Nephron (organoid): Measurements from ENCODE around the gene PKM.

Experiments
- H3K27ac Mint-ChIP-seq, 3 experiments: 2 replicates each; pipeline ENCODE4 v1.8.0; 2020; ENCODE audit warnings: mixed read lengths in 3 of 3, mild to moderate bottlenecking in 2 of 3, moderate library complexity in 1 of 3
- H3K27me3 Mint-ChIP-seq: 2 replicates; pipeline ENCODE4 v1.8.0; 2021; ENCODE audit warnings: low read depth, mild to moderate bottlenecking, moderate library complexity, mixed read lengths
- H3K36me3 Mint-ChIP-seq: 2 replicates; pipeline ENCODE4 v1.8.0; 2020; ENCODE audit warnings: low read depth, mixed read lengths
- H3K4me1 Mint-ChIP-seq: 2 replicates; pipeline ENCODE4 v1.8.0; 2020; ENCODE audit warnings: mixed read lengths
- H3K4me3 Mint-ChIP-seq, 3 experiments: 2 replicates each; pipeline ENCODE4 v1.8.0; 2020; ENCODE audit warnings: mild to moderate bottlenecking in 3 of 3, mixed read lengths in 3 of 3, moderate library complexity in 2 of 3
- H3K9me3 Mint-ChIP-seq: 2 replicates; pipeline ENCODE4 v1.8.0; 2020; ENCODE audit warnings: mixed read lengths
- CTCF ChIP-seq, 3 experiments: fragments of 200-600 bp; sonication (generic); IDR thresholded peaks; one replicate each; pipeline ENCODE4 v1.5.0; 2021; ENCODE audit warnings: antibody characterized with exemption in 3 of 3; ENCODE audit not compliant: unreplicated experiment in 3 of 3

Gene PKM

GRCh38 chr15:72238586-72238985 lies 7.6 kb upstream of the PKM start:
- Mint-ChIP-seq H3K4me3 (no peak overlapping the region), H3K4me1 (peaks cover 6% of the 10 kb centered on the region), H3K9me3 (no peaks in the 10 kb centered on the region), H3K27ac (no peak overlapping the region), H3K27me3 (no peaks in the 10 kb centered on the region), H3K36me3 (peaks cover 34% of the 10 kb centered on the region)
- TF ChIP-seq CTCF (IDR thresholded peaks at IDR 0.05; ENCODE audit: unreplicated experiment in 3 of 3), result no peak

GRCh38 chr15:72237853-72238224 lies 6.8 kb upstream of the PKM start:
- H3K36me3 Mint-ChIP-seq, result peaks cover 29% of the 10 kb centered on the region
- H3K4me3 Mint-ChIP-seq, result no peak overlapping the region
- H3K27ac Mint-ChIP-seq, result no peak overlapping the region
- peaks cover 6% of the 10 kb centered on the region for H3K4me1 Mint-ChIP-seq
- no peaks in the 10 kb centered on the region for H3K27me3 Mint-ChIP-seq
- no peaks in the 10 kb centered on the region for H3K9me3 Mint-ChIP-seq
- TF ChIP-seq CTCF (IDR thresholded peaks at IDR 0.05; ENCODE audit: unreplicated experiment in 3 of 3), result no peak

- Mint-ChIP-seq H3K36me3 (peaks cover 23% of the 10 kb centered on the region), H3K27ac (no peak overlapping the region), H3K4me1 (peaks cover 12% of the 10 kb centered on the region), H3K9me3 (no peaks in the 10 kb centered on the region), H3K27me3 (no peaks in the 10 kb centered on the region), H3K4me3 (no peak overlapping the region)
- TF ChIP-seq CTCF (IDR thresholded peaks at IDR 0.05; ENCODE audit: unreplicated experiment in 3 of 3), result no peak
Measured at GRCh38 chr15:72237029-72237852, 6.3 kb upstream of the PKM start.

GRCh38 chr15:72236381-72237003 lies 5.5 kb upstream of the PKM start:
- Mint-ChIP-seq H3K4me1 (peaks cover 19% of the 10 kb centered on the region), H3K4me3 (no peak overlapping the region), H3K36me3 (peaks cover 15% of the 10 kb centered on the region), H3K9me3 (no peaks in the 10 kb centered on the region), H3K27me3 (no peaks in the 10 kb centered on the region), H3K27ac (no peak overlapping the region)
- TF ChIP-seq CTCF (IDR thresholded peaks at IDR 0.05; ENCODE audit: unreplicated experiment in 3 of 3), result no peak

GRCh38 chr15:72235298-72235697 lies 4.3 kb upstream of the PKM start:
- Mint-ChIP-seq H3K27ac (no peak overlapping the region), H3K4me3 (no peak overlapping the region), H3K36me3 (peaks cover 5% of the 10 kb centered on the region), H3K27me3 (no peaks in the 10 kb centered on the region), H3K4me1 (peaks cover 21% of the 10 kb centered on the region), H3K9me3 (no peaks in the 10 kb centered on the region)
- no peak for TF ChIP-seq CTCF (IDR thresholded peaks at IDR 0.05; ENCODE audit: unreplicated experiment in 3 of 3)
